GM18861 (cell line): ENCODE data around the gene SCIN.

Experiments used
- ATAC-seq: cut with Tn5 transposase; IDR thresholded peaks from one replicate; pipeline ENCODE4 v1.9.1; 2021; ENCODE audit not compliant: unreplicated experiment

The SCIN gene

DNA sequence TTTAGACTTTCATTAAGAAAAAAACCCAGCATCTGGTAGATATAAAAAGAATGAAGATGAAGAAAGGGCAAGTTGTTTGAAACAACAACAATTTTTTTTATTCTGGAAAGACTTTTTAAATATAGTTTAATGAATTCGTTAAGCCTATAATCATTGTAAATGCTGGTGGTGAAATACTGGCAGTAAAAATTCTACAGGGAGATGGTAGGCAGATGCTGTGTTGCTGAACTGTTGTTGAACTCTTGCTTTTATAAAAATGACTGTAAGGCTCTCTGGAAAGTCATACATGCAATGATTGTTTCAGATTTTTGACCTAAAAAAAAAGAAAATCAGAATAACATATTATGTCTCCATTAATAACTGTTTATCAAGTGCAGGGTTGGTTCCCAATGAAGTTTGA lies 39.0 kb downstream of the SCIN start:
- ATAC-seq: no peak

DNA sequence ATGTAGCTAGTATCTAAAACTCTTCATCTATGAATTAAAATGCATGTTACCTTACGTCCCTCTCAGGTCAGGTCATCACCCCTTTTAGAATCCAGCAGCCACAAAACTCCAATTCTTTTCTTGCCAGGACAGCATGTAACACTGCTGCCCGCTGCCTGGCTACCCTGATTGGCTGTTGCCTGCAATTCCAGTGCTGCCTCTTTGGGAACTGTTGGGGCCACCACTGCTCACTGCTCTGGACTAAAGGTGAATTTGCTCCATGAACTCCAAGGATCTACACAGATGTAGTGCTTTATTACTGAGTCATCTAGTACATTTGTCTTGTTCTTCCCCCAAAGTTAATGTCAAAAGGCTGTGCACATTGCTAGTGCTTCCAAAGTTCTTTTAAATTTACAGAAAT lies 40.4 kb downstream of the SCIN start:
- no peak for ATAC-seq

DNA sequence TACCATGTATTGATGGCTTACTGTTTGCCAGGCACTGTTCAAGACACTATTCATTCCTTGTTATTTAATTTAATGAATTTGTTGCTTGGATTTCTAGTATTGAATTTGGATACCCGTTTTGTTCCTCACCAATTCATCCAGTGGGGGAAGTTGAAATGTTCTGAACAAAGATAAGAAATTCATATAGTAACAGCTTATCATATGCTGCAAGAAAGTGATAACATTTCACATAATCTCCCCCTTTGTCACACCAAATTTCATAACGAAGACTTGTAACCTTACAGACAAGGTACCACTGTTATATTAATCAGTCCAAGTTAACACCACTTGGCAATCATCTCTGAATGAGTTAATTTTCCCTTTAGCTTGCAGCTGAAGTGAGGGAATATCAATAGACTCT lies 42.1 kb downstream of the SCIN start:
- ATAC-seq: no peak

DNA sequence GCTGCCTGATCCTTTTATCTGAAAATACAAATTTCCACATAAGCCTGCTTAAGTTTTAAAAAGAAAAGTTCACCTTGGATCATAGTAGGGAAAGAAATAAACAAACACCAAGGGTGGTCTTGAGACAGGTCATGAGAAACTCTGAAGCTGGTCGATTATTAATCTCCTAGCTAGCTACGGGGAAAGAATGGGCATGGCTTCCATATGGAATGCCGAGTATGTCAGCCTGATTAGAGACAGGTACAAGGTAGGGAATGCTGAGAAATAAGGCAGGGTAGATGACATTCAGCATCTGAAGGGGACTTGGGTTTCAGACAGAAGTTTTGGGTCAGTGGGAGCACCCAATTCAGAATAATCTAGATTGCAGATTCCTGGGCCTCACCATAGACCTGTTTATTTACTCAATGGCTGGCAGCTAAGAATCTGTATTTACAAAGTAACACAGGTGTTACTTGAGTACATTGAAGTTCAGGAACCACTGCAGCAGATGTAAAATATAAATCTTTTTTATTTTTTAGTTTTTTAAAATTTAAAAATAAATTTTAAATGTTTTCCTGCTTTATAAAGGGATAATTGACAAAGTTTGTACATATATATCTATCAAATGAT lies 49.0 kb downstream of the SCIN start:
- no peak for ATAC-seq

DNA sequence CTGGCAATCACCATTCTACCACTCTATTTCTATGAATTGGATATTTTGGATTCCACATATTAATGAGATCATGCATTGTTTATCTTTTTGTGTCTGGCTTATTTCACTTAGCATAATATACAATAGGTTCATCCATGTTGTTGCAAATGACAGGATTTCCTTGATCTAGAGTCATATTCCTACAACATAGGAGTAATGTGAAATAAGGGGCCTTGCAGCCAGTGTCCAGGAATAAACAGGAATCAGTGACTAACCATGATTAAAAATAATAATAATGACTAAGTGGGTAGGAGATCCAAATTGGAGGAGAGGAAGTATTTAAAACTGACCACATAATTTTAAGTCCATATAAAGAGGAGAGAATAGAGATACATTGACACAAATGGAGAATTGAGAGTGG lies 49.9 kb downstream of the SCIN start:
- ATAC-seq: no peak

DNA sequence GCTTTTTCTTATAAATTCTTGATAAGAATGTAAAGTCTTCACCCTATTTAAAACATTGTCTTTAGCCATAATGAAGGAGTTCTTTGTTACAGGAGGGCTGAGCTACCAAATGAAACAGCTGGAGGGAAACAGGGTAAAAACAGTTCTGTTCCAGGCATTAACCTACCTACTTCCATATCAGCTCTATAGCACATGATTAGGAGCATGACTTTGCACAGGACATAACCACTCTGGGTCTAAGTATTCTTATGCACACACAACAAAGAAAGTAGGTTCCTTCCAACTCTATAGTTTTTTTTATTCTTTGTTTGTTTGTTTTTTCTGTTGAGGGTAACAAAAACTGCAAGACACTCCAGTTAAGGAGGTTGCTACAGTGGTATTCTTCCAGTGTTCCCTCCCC lies 52.7 kb downstream of the SCIN start:
- ATAC-seq: no peak

DNA sequence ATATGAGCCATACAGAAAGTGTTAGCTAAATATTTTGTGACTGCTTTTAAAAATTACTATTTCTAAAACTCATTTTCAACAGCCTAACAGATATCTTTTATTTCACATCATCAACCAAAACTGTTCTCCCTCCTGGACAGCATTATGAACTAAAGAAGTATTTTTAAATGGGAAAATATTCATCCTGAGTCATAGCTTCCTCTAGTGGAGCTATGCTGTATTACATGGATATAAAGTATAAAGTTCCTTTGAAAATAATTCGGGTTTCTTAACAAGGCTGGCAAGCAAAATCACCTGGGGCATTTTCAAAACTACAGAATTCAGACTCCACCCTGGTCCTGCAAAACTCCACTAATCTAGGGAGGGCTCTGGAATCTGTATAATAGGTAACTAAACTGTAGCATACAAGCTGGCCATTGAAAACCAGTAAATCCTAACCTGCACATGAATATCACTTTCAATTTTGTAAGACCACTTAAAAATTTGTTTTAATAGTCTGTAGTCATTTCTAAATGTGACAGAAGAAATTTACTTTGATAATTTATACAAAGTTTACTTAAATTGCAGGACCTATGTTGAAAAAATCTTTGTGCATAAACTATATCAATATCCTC lies 53.5 kb downstream of the SCIN start:
- ATAC-seq: peak; percentile 78

DNA sequence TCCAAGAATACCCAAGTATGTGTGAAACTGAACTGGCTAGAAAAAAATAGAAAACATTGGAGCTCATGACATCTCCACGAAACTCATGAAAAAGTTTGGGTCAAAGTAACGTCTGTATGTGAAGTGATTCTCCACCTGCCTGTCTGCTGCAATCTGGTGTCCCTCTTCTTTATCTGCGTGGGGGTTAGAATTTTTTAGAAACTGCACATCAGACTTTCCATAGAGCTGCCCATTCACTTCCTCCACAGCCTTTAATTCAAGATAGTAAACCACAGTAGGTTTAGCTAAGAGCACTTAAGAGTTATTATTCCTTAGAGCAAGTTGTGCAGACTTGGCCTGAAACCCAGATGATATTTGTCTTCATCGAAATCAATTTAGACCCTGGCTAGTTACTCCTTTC lies 55.3 kb downstream of the SCIN start:
- ATAC-seq: no peak

DNA sequence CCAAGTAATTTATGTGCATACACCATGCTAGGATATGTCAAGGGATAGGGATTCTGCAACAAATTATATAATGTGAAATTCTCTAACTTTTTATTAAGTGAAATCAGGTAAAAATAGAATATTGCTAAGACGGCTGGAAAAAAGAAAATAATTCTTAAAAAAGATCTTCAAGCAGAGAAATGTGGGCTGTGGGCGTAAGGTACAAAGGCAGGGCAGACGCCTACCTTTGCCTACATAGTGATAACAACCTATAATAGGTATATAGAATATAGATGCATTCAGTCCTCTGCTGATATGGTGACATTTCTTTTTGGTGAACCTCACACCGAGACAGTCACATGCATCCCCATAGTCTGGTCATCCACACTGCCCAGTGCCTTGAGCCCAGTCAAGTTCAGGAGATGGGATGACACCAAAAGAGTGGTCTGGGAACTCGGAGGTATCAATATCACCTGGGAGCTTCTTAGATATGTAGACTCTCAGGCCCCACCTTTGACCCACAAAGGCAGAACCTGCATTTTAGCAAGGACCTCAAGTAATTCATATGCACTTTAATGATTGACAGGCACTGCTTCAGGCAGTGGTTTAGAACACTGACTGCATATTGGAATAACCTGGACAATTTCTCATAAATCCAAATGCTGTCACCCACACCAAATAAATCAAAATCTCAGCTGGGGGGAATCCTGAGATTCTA lies 59.4 kb downstream of the SCIN start:
- ATAC-seq: no peak

DNA sequence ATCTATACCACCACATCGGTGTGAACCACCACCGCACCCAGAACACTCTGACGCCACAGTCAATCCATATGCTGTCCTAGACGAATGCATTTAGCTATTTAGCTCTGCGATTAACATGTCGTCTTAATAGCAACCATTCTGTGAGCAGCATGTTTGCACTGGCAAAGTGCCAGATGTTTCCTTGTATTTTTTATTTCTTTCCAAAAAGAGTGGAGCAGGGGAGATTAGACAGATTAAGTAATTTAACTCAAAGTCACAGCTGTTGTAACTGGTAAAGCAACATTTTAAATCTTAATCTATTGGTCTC lies 59.9 kb downstream of the SCIN start:
- no peak for ATAC-seq

DNA sequence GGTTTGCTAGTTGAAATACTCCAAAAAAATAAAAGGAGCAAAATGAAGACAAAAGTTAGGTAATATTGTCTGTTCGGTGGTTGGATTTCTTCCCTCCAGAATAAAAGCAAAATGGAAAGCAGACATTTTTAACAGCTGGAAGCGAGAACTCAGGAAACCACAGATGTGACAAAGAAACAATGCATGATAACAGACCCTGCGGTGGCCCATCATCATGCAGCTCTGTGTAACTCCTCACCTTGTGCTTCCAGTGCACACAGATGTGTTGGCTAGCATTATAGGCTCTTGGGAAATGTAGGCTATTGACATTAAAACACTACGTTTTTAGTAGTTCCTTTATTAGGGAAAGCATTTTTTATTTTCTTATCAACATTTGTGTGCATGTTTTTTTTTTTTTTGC lies 63.1 kb downstream of the SCIN start:
- ATAC-seq: no peak

DNA sequence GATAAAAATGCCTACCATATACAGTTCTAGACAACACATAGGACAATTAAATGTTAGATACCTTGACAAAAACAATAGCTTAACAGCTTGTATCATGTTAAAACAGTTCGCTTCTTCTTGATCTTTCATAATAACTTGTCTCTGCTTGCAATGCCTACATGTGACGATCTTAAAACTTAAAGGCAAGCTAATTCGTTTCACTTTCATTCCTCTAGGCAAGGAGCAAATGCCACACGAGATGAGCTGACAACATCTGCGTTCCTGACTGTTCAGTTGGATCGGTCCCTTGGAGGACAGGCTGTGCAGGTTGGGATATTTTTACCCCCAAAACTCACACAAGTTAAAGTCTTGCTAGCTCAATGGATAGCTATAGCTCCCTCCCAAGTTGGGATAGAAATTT lies 65.3 kb downstream of the SCIN start:
- ATAC-seq: peak; percentile 79

DNA sequence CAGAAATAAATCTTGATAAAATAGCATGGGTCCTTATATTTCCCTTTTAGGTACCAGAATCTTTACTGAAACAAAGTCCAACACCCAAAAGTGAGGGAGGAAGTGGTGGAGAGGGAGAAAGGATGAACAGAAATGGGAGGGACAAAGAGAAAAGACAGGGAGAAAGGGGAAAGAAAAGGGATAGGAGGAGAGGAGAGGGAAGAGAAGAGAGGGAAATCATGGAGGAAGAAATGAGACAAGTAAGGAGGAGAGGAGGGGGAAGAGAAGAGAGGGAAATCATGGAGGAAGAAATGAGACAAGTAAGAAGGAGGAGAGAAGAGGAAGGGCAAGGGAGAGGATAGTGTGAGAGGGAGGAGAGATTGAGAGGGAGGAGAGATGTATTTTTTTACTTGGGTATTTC lies 66.8 kb downstream of the SCIN start:
- no peak for ATAC-seq

DNA sequence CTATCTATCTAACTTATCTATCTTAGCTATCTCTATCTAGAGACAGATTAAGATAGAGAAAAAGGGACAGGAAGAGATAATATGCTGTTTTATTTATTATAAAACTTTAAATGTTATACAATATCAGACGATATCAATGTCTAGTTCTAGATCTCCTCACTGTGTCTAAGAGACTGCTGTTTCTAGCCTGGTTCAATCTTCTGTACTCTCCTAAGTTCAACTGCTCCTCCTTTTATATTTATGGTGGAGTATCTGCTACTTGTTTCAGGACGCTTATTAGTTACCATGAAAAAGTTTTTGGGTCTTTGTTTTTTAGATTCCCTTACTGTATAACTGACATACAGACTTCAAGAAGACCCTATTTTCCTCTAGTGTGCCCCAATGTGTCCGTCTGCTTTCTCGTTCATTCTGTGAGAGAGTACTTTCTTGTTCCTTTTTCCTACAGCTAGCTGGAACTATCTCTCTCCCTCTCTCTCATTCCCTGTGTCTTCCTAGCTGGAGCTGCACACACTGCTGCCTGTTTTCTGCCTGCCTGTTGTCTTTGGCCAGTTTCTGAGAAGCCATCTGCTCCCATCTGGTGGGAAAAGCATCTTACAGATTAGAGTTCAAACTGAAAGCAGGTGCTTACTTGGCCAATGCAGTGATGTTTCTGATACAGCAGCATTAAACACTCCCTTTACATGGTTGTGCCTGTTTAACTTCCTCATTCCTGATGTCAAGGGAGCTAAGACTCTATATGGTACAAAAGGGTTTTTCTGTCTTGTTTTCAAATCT lies 67.5 kb downstream of the SCIN start:
- peak; percentile 28 for ATAC-seq

DNA sequence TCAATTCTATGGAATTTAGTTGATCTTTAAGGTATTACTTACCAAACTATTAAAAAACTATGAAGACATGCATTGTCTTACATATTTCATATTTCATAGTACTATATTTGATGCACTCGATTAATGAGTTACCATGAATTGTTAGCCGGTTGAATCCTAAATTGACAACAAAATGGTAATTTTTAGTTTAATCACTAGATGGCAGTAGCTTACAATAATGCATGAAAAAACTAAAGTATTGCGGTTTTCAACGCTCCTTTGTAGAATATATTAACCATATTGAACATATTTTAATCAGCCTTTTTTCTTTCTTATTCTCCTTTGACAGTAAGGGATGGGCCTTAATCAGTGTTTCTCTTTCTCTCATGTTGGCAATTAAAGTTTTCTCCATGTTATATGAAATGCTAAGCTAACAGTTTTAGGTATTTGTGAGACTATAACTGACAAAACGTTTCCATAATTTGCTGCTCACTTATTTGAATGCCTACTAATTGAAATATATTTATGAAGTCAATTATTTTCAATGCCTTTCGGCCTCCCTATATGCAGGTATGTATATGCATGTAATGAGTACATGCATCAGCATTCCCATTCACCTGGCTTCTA lies 68.4 kb downstream of the SCIN start:
- ATAC-seq: peak; percentile 52

DNA sequence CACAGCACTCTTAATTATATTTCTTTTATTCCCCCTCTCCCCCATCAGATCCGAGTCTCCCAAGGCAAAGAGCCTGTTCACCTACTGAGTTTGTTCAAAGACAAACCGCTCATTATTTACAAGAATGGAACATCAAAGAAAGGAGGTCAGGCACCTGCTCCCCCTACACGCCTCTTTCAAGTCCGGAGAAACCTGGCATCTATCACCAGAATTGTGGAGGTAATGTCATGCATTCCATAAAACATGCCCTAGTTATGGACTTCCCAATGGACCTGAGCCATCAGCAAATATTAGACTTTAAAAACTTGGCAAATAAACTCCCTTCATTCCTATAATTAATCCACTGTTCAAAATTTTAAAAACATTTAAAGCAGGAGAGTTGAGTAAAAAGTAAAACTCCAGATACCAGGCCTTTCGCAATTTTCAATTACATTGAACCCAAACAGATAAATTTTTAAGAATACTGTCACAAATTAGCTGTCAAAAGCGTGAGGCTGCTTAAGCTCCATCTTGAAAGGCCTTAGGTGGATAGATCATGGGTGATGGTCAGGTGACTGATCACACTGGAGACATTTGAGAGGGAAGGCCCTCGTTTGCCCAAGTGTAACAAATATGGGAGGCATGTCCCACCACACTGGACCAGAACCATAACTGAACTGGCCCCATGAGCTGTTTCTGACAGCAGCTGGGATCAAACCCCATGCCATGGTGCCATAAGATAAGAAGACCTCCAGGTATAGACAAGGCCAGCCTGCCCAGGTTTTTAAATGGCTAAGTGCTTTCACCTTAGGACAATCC lies 70.0 kb downstream of the SCIN start:
- ATAC-seq: no peak

DNA sequence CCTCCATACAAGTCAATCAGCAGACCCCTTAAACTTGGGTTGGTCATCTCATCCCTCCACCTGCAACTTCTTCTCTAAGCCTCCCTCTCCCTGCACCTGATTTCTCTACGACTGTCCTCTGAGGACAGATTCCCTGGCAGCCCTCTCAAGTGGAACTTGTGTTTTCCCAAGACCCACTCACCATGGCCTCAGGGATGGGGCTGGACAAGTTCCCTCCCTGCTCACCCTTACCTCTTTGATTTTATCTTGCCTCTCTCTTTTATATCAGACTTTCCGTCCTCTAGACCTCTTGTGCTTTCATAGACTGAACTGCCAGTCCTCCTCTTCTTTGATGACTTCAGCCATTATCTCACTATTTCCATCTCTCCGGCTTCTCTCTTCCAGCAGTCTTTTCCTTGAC lies 70.7 kb downstream of the SCIN start:
- no peak for ATAC-seq

DNA sequence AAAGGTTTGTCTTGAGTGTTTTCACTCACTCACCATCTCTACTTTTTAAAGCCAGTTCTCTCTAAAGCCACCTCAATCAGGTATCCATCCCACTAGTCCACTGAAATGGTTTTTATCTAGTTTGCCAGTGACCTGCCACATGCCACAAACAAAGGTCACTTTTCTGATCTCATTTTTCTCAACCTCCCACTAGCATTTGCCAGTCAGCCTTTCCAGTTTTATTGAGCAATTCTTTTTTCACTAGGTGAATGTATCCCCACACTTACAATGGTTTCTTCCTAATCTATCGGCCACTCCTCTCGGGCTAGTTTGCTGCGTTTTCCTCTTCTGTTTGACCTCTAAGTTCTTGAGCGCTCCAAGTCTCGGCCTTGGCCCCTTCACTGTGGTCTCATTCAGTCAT lies 72.0 kb downstream of the SCIN start:
- ATAC-seq: no peak

DNA sequence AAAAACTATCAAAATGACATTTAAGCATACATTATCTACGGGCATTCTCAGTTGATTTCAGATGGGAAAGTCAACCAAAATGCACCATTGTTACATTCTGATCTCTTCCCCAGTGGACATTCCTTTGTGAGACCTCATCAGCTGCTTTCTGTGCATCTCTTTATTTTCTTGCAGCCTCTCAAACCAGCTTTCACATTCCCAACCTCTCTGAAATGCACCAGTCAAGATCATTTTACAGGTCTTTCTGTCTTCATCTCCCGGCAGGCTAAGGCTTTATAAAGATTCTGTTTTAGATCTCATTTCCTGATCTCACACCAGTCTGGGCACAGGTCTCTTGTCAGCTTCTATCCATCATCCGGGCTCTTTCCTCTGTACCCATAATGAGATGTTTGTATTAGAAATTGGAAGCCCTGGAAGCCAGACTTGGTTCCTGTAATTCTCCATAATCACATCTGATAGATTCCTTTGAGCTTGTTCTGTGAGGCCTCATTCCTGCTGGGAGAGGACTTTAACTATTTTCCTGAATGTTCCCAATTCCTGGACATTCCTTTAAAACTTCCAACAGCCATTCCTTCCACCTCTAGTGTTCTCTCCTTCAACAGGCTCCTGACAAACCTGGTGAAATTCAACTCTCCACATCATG lies 72.6 kb downstream of the SCIN start:
- no peak for ATAC-seq

DNA sequence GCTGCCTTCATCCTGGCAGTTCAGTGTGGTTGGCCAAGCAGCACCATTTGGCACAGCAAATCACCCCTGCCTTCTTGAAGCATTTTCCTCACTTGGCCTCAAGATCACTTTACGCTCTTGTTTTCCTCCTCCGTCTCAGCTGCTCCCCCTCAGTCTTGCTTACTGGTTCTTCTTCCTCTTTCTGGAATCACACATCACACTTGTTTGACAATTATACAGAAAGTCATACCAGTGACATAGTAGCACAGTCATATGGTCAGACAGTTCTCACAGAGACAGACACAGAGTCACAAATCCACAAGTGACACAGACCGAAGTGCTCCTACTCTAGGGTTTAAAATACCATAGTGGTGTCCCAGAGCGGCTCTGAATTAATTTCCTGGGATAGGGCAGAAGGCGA lies 73.1 kb downstream of the SCIN start:
- no peak for ATAC-seq
